Measurements from ENCODE around the gene BCKDHA.
A peak's percentile ranks its signal among the peaks of the same experiment; 100 is the strongest.

BCKDHA gene

DNA sequence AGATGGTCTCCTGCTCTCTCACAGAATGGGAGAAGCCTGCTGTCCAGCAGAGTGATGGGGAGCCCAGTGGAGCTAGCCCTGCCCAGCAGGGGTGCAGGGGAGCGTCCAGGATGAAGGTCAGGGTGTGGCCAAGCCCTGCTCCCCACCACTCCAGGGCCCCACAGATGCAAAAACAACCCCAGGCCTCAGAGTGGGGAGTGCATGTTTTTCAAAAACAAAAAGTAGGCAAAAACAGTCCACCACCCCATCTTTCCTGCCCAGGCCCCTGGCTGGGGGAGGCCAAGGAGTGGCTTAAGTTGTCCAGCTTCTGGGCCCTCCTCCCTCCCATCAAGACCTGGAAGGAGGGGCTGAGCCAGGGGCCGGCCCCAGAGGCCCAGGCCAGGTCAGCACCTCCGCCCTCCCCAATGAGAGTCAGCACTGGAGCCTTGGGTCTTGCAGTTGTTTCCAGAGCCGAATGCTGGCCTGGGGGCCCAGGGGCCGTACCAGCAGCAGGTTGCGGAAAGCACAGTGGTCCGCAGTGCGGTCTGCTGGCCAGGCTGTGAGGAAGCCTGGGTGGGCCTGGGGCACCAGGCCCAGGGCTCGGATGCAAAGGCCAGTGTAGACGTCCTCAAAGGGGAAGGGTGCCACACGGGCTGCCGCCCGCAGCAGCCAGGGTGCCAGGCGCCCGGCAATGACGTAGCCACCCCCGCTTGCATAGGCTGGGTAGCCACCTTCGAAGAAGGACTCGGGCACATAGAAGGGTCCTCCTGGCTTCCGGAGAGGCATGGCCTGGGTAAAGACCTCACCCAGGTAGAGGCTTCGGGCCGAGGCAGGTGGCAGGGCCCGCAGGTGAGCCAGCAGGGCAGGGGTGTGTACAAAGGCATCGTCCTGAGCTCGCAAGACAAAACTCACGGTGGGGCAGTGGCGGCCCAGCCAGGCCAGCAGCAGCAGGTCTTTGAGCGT is 27.8 kb downstream of the BCKDHA start:
- Histone ChIP-seq H3K4me3 (no peak overlapping the region), H3K27ac (peak overlapping the region in 1 of 2 donors; percentile 89)
- TF ChIP-seq, protein P1, sequence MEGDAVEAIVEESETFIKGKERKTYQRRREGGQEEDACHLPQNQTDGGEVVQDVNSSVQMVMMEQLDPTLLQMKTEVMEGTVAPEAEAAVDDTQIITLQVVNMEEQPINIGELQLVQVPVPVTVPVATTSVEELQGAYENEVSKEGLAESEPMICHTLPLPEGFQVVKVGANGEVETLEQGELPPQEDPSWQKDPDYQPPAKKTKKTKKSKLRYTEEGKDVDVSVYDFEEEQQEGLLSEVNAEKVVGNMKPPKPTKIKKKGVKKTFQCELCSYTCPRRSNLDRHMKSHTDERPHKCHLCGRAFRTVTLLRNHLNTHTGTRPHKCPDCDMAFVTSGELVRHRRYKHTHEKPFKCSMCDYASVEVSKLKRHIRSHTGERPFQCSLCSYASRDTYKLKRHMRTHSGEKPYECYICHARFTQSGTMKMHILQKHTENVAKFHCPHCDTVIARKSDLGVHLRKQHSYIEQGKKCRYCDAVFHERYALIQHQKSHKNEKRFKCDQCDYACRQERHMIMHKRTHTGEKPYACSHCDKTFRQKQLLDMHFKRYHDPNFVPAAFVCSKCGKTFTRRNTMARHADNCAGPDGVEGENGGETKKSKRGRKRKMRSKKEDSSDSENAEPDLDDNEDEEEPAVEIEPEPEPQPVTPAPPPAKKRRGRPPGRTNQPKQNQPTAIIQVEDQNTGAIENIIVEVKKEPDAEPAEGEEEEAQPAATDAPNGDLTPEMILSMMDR (IDR thresholded peaks at IDR 0.05) = no peak
- DNase-seq (ENCODE audit: low spot score) = no peak

GRCh38 chr19:41426116-41426841 is 28.7 kb downstream of the BCKDHA start:
- peak overlapping the region; percentile 55 to 89 for H3K27ac ChIP-seq
- TF ChIP-seq, protein P1 (IDR thresholded peaks at IDR 0.05) = no peak
- no peak for DNase-seq (ENCODE audit: low spot score)

DNA sequence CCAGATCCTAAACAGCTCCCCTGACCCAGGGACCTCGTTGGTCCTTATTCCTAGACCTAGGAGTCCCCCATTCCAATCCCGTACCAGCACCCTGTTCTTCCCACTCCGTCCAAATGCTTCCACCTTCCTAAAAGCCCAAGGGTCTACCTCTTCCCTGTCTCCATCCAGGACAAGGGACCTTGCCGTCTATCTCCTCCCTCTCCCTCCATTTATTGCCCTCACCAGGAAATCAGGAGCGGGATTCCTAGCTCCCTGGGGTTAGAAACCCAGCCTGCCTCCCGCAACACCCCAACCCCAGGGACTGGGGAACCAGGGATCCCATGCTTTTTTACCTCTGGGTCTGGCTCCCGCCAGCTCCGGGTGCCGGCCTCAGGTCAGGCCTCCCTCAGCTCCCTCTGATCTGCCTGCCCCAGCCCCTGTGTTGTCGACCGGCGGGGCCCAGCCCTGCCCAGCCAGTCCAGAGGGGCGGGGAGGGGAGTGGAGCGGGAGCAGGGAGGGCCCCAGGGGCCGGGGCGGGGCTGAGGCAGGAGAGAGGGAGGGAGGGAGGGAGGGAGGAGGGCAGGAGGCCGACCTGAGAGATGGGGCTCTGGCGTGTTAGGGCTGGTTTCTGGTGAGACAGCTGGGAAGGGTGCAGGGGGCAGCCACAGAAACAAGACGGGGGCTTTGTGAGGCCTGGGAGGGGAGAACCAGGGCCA is 29.5 kb downstream of the BCKDHA start, which contains the start of gene B3GNT8:
Gene B3GNT8 (minus strand): TSS at position 423 of the 695 bp plus-strand sequence. CDS start 596 bp downstream, outside the sequence.
- DNase-seq (ENCODE audit: low spot score) = peak; percentile 87
- H3K27ac ChIP-seq = peak within 1 kb of the TSS; percentile 55 to 89
- peak within 1 kb of the TSS; percentile 71 for H3K4me3 ChIP-seq
- TF ChIP-seq, protein P1 (IDR thresholded peaks at IDR 0.05) = no peak

More at GRCh38 chr19:41426116-41426841, 28.7 kb downstream of the BCKDHA start:
- peak overlapping the region; percentile 71 for H3K4me3 ChIP-seq

GRCh38 chr19:41427647-41428480 is 30.2 kb downstream of the BCKDHA start:
- H3K4me3 ChIP-seq = peak overlapping the region; percentile 71
- H3K27ac ChIP-seq = peak overlapping the region; percentile 55 to 89
- DNase-seq (ENCODE audit: low spot score) = peak; percentile 79
- TF ChIP-seq, protein P1 (IDR thresholded peaks at IDR 0.05) = no peak

DNA sequence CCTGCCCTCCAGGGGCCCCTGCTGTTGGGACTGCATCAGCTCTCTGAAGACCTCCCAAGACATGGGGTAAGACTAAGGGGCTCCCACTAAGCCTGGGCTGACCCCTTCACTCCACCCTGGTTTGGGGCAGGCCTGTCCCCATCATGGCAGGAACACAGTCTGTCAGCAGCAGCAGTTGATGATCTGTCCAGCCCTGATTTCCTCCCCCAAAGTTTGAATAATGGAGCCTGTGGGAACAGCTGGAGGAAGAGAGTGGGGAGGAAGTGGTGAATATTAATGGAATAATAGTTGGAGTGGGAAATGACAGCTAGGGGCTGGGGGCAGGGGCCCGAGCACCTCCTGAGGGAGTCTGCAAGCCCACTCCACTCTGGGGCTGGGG is 30.9 kb downstream of the BCKDHA start:
- Histone ChIP-seq H3K27ac (peak overlapping the region; percentile 55 to 89), H3K4me3 (peak overlapping the region; percentile 71)
- TF ChIP-seq, protein P1 (IDR thresholded peaks at IDR 0.05) = no peak
- DNase-seq (ENCODE audit: low spot score) = no peak

- TF ChIP-seq, protein P1 (IDR thresholded peaks at IDR 0.05) = no peak
- Histone ChIP-seq H3K27ac (no peak overlapping the region), H3K4me3 (no peak overlapping the region)
- DNase-seq (ENCODE audit: low spot score) = no peak
Observed at GRCh38 chr19:41430922-41431321, 33.3 kb downstream of the BCKDHA start.

Measured in coronary artery (tissue), 2 donors.